Spleen (tissue), 11 donors: ENCODE measurements around the gene TSPAN15. TPM values are rescaled to one million over a fixed set of nuclear protein-coding genes. Genes with fewer than 3 reads are reported as not detected.
"Not testable (repeated sequence)": the region's sequence is repeated elsewhere in the genome, so short reads cannot be mapped to it uniquely, and the experiment has no call there.

Source experiments
- DNase-seq: peaks from one replicate; pipeline ENCODE4 v3.0.0-alpha.2; 2020
- H3K27ac ChIP-seq, 8 donors: fragments of 200-600 bp; sonication (generic) in 7 of 8; 1 replicate in 4 of 8; 2 replicates in 4 of 8; pipeline versions ENCODE4 v1.5.0 to v1.8.0; 2016 to 2021; ENCODE audit warnings: inconsistent platforms in 4 of 8, mild to moderate bottlenecking in 4 of 8, moderate library complexity in 1 of 8
- H3K27me3 ChIP-seq, 7 donors: fragments of 200-600 bp; sonication (generic) in 6 of 7; replicated peaks in 1 of 7; 1 replicate in 4 of 7; 2 replicates in 3 of 7; pipeline versions ENCODE4 v1.5.0 to v1.8.0; 2016 to 2021; ENCODE audit warnings: inconsistent platforms in 3 of 7, mild to moderate bottlenecking in 1 of 7
- H3K36me3 ChIP-seq, 6 donors: fragments of 200-600 bp; sonication (generic) in 5 of 6; 1 replicate in 4 of 6; 2 replicates in 2 of 6; pipeline versions ENCODE4 v1.5.0 to v1.8.0; 2016 to 2021; ENCODE audit warnings: inconsistent platforms in 2 of 6
- H3K4me1 ChIP-seq, 6 donors: fragments of 200-600 bp; sonication (generic) in 5 of 6; 1 replicate in 3 of 6; 2 replicates in 3 of 6; pipeline versions ENCODE4 v1.5.0 to v1.8.0; 2016 to 2021; ENCODE audit warnings: inconsistent platforms in 3 of 6
- H3K4me3 ChIP-seq, 8 donors: fragments of 200-600 bp; sonication (generic) in 7 of 8; 1 replicate in 4 of 8; 2 replicates in 4 of 8; pipeline versions ENCODE4 v1.5.0 to v1.8.0; 2016 to 2021; ENCODE audit warnings: inconsistent platforms in 4 of 8, mild to moderate bottlenecking in 4 of 8, moderate library complexity in 2 of 8
- H3K9me3 ChIP-seq, 8 donors: fragments of 200-600 bp; sonication (generic) in 7 of 8; 1 replicate in 4 of 8; 2 replicates in 4 of 8; pipeline versions ENCODE4 v1.5.0 to v1.8.0; 2016 to 2021; ENCODE audit warnings: inconsistent platforms in 4 of 8
- POLR2A ChIP-seq, 3 donors: fragments of 450-650 bp; IDR thresholded peaks; one replicate each; pipeline ENCODE4 v1.5.1; 2017; ENCODE audit warnings: antibody characterized with exemption in 3 of 3, mild to moderate bottlenecking in 1 of 3
- POLR2AphosphoS5 ChIP-seq, 3 donors: sonication (generic); formaldehyde crosslinking; IDR thresholded peaks; one replicate each; pipeline ENCODE4 v1.5.1; 2017; ENCODE audit warnings: antibody characterized with exemption in 3 of 3
- WGBS, 5 donors: extraction: QIAGEN DNeasy Blood & Tissue Kit in 3 of 5; methylation state at CpG; one replicate each; pipeline versions ENCODE4 v1.1.5 to v1.1.7; 2013 to 2018; 5-methylcytosine and 5-hydroxymethylcytosine counted together
- intact Hi-C: fragments of 100-400 bp; cut with DNase I; formaldehyde crosslinking; loops from one replicate; pipeline ENCODE4 v1.15.0; 2023; ENCODE audit warnings: low total_unique reads
- polyA plus RNA-seq, 3 donors: library from polyadenylated mRNA; stranded (reverse); fragments of 200-250 nt; gene quantifications; one replicate each; pipeline ENCODE4 v1.2.1, GENCODE V29; 2013
- total RNA-seq, 7 donors: library from RNA; depleted of rRNA in 3 of 7; stranded (reverse); fragments of >200 nt in 3 of 7; fragmentation: NEBNext Ultra II Directional in 4 of 7; extraction: Animal tissue kit (Norgen Biotek cat#: 25700) in 4 of 7; gene quantifications; one replicate each; pipeline versions ENCODE4 v1.1.0 to v1.2.1, GENCODE V29; 2016 to 2021
- TF ChIP-seq, protein P1 (sequence below), 11 experiments: fragments of 200-600 bp in 7 of 11; fragments of 450-650 bp in 4 of 11; sonication (generic) in 4 of 11; IDR thresholded peaks in 8 of 11; conservative IDR thresholded peaks in 3 of 11; 1 replicate in 7 of 11; 2 replicates in 4 of 11; pipeline versions ENCODE4 v1.4.0 to v1.8.0; 2016 to 2021; ENCODE audit warnings: antibody characterized with exemption in 11 of 11, inconsistent platforms in 4 of 11, mild to moderate bottlenecking in 1 of 11
- donor health status: healthy with polysubstance abuse.
- donor health status: DM: no; HTN: no; CAD: no; lungs with moderate emphysema.
- donor health status: DM: no; HTN: no; CAD: no.
- donor health status: Bipolar disorder and iron deficiency.
- donor health status: healthy.
- donor health status: DM: no; HTN: no; CAD: no.
- donor health status: DM: yes; HTN: yes; CAD: no.

The TSPAN15 gene
- total and polyA plus RNA-seq, 10 donors = 13.5 to 68.4 (median 41.3) TPM

DNA sequence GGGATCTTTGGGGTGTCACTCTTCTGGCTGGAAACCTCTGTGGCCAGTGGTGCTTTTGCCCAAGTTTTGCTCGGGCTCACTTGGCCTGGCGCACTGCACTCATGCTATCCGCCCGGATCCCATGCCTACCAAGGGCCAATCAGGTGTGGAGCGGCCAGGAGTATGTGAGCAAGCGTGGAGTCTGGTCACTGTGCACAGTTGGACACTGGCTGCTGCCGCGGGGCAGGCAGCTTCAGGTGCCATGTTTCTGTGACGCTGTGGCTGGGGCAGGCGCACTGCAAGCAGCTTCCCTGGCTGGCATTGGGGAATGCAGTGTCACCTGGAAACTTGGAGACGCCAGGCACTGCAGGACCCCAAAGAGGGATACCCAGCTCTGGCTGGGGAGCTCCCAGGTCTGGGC lies 76.7 kb downstream of the TSPAN15 start:
- Histone ChIP-seq H3K4me1 (no peaks in the 10 kb centered on the region), H3K9me3 (peaks cover 0 to 1% (median 0%) of the 10 kb centered on the region in 8 donors), H3K27ac (no peak overlapping the region), H3K36me3 (no peaks in the 10 kb centered on the region), H3K4me3 (no peak overlapping the region), H3K27me3 (peaks cover 0 to 9% (median 0%) of the 10 kb centered on the region in 7 donors)
- 93 to 96% (median 95%) methylated on average over 4 to 11 of the region's 11 CpGs for WGBS, 5 donors
- intact Hi-C loops = no loop called here
- DNase-seq = no peak
- TF ChIP-seq POLR2AphosphoS5 (IDR thresholded peaks at IDR 0.05) = no peak
- TF ChIP-seq POLR2A (IDR thresholded peaks at IDR 0.05) = no peak
- TF ChIP-seq, protein P1, sequence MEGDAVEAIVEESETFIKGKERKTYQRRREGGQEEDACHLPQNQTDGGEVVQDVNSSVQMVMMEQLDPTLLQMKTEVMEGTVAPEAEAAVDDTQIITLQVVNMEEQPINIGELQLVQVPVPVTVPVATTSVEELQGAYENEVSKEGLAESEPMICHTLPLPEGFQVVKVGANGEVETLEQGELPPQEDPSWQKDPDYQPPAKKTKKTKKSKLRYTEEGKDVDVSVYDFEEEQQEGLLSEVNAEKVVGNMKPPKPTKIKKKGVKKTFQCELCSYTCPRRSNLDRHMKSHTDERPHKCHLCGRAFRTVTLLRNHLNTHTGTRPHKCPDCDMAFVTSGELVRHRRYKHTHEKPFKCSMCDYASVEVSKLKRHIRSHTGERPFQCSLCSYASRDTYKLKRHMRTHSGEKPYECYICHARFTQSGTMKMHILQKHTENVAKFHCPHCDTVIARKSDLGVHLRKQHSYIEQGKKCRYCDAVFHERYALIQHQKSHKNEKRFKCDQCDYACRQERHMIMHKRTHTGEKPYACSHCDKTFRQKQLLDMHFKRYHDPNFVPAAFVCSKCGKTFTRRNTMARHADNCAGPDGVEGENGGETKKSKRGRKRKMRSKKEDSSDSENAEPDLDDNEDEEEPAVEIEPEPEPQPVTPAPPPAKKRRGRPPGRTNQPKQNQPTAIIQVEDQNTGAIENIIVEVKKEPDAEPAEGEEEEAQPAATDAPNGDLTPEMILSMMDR (IDR thresholded peaks at IDR 0.05 in 8 of 11, conservative IDR thresholded peaks at IDR 0.05 in 3 of 11) = no peak

DNA sequence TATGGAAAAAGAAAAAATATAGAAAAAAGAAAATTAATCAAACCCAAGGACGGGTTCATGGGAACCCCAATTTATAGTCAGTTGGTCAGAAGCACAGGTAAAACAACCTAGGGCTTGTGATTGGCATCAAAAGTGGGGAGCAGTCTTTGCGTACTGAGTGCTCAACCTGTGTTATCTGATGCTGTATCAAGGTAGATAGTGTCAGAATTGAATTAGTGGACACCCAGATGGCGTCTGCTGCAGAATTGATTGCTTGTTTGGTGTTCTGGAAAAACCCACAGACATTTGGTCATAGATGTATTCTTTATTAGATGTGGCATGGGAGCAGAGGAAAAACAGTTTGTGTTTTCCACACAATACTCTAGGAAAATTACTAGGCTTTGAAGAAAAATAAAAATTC lies 82.4 kb downstream of the TSPAN15 start:
- TF ChIP-seq, protein P1 (IDR thresholded peaks at IDR 0.05 in 8 of 11, conservative IDR thresholded peaks at IDR 0.05 in 3 of 11) = no peak
- TF ChIP-seq POLR2A (IDR thresholded peaks at IDR 0.05) = no peak
- no peak for TF ChIP-seq POLR2AphosphoS5 (IDR thresholded peaks at IDR 0.05)
- Histone ChIP-seq H3K4me1 (no peaks in the 10 kb centered on the region), H3K27ac (no peak overlapping the region), H3K9me3 (peaks cover 0 to 19% (median 7%) of the 10 kb centered on the region in 8 donors), H3K4me3 (no peak overlapping the region), H3K36me3 (no peaks in the 10 kb centered on the region), H3K27me3 (peaks cover 0 to 5% (median 0%) of the 10 kb centered on the region in 7 donors)
- intact Hi-C loops = no loop called here
- 72 to 80% (median 73%) methylated on average over 3 of the region's 3 CpGs for WGBS, 5 donors
- DNase-seq = no peak

DNA sequence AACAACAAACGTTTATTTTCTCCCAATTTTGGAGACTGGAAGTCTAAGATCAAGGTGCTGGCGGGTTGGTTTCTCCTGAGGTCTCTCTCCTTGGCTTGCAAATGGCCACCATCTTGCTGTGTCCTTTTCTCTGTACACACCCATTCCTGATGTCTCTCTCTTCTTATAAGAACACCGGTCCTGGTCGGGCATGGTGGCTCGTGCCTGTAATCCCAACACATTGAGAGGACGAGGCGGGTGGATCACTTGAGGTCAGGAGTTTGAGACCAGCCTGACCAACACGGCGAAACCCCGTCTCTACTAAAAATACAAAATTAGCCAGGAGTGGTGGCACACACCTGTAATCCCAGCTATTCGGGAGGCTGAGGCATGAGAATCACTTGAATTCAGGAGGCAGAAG lies 85.3 kb downstream of the TSPAN15 start:
- H3K4me1 ChIP-seq, intact Hi-C loops, H3K4me3 ChIP-seq, H3K27me3 ChIP-seq, DNase-seq, H3K36me3 ChIP-seq, H3K27ac ChIP-seq: not testable (repeated sequence)
- H3K9me3 ChIP-seq = peaks cover 0 to 30% (median 19%) of the 10 kb centered on the region in 8 donors
- 88 to 96% (median 92%) methylated on average over 10 to 11 of the region's 11 CpGs for WGBS, 5 donors

DNA sequence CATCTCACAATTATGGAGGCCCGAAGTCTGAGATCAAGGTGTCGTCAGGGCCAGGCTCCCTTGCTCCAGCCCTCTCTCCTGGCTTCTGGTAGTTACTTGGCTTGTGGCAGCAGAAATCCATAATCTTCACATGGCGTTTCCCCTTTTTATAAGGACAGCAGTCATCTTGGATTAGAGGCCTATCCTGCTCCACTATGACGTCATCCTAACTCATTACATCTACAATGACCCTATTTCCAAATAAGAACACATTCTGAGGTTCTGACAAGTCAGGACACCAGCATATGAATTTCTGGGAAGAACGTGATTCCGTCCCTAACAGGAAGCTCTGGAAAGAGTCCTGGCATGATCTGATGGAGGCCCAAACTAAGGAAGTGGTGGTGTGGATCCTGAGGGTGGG lies 86.2 kb downstream of the TSPAN15 start:
- Histone ChIP-seq H3K27ac (no peak overlapping the region), H3K4me1 (no peaks in the 10 kb centered on the region), H3K27me3 (no peaks in the 10 kb centered on the region), H3K36me3 (no peaks in the 10 kb centered on the region), H3K4me3 (no peak overlapping the region), H3K9me3 (peaks cover 0 to 37% (median 23%) of the 10 kb centered on the region in 8 donors)
- WGBS, 5 donors = 89 to 96% (median 92%) methylated on average over 6 of the region's 6 CpGs
- no peak for DNase-seq
- TF ChIP-seq POLR2A (IDR thresholded peaks at IDR 0.05) (no peak), POLR2AphosphoS5 (IDR thresholded peaks at IDR 0.05) (no peak)
- TF ChIP-seq, protein P1 (IDR thresholded peaks at IDR 0.05 in 8 of 11, conservative IDR thresholded peaks at IDR 0.05 in 3 of 11) = no peak
- intact Hi-C loops = no loop called here

DNA sequence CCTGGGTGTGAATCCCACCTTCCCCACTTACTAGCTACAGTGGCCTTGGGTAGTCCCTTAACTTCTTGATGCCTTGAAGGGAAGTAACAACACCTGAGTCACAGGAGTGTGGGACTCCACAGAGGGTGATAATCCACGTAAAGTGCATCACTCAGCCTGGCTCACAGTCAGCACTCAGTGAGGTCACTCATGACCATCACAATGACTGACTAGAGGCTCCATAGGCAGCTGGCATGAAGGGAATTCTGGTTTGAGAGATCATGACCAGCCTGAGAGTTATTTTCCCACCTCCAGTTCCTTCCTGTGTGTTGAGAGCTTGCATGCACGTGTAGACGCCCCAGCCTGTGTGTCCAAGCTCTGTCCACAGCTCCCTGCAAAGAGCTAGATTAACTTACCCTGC lies 87.2 kb downstream of the TSPAN15 start:
- H3K4me1 ChIP-seq = no peaks in the 10 kb centered on the region
- no peak for DNase-seq
- H3K27me3 ChIP-seq = no peaks in the 10 kb centered on the region
- no peak for TF ChIP-seq POLR2AphosphoS5 (IDR thresholded peaks at IDR 0.05)
- TF ChIP-seq, protein P1 (IDR thresholded peaks at IDR 0.05 in 8 of 11, conservative IDR thresholded peaks at IDR 0.05 in 3 of 11) = no peak
- no peak for TF ChIP-seq POLR2A (IDR thresholded peaks at IDR 0.05)
- no peak overlapping the region for H3K27ac ChIP-seq
- peaks cover 0 to 35% (median 19%) of the 10 kb centered on the region in 8 donors for H3K9me3 ChIP-seq
- intact Hi-C loops = no loop called here
- no peak overlapping the region for H3K4me3 ChIP-seq
- H3K36me3 ChIP-seq = no peaks in the 10 kb centered on the region
- 72 to 88% (median 77%) methylated on average over 3 of the region's 3 CpGs for WGBS, 5 donors
